Endometrial microvascular endothelial cells (primary cell): ENCODE measurements around the gene ETV5. TPM values are rescaled to one million over a fixed set of nuclear protein-coding genes. Genes with fewer than 3 reads are reported as not detected.

ENCODE experiments used
- in situ Hi-C: cut with HindIII; loops from 2 replicates; pipeline ENCODE4 v1.10.0; 2017; ENCODE audit warnings: low sequenced_read_pairs, low pct_unique_long_range_greater_than_20kb; ENCODE audit errors: inconsistent ontology term
- total RNA-seq: library from RNA; depleted of rRNA; stranded (reverse); fragments of >200 nt; gene quantifications from one replicate; pipeline ENCODE4 v1.2.3, GENCODE V29; 2015; ENCODE audit errors: inconsistent ontology term

Gene ETV5
- total RNA-seq, 1 donor from 2014 or later: 61.8 TPM

- in situ Hi-C loops: no loop called here
Observed at GRCh38 chr3:186099178-186099577, 9.7 kb downstream of the ETV5 start.

DNA sequence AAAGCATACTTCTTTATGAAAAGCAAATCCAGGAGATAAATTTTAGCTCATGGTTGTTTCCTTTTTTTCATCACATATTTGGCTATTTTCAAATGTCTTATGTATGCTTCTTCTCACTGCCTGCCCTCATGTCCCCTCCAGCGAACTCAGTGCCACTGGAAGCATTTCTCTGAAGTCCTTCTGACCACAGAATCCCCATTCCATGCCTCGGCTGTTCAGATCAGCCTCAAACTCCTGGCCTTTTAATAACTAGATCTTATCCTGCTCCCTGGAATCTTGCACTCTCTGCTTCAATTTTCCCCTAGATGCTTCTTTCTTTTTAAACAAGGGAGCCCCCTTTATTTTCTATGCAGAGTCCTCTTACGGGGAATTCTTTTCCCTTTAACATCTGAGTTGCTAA is 10.1 kb downstream of the ETV5 start:
- in situ Hi-C loops: no loop called here

GRCh38 chr3:186097663-186098451 is 11.0 kb downstream of the ETV5 start:
- in situ Hi-C loops: no loop called here

DNA sequence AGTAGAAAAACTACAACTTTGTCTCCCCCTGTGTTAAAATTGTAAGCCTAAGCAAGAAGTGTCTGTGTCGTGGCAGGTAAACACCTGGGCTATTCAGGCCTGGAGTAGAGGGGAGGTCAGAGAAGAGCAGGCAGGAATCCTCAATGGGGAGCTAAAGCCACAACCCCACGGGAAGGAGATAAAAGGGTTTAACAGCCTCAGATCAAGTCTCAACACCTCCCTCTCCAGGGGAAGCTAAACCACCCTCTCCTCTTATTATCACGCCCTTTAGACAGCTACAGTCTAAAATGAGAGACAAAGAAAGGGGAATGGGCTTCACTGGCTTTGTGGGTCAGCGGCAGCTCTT is 11.6 kb downstream of the ETV5 start:
- in situ Hi-C loops: no loop called here

- in situ Hi-C loops: no loop called here
Observed at GRCh38 chr3:186096290-186096689, 12.6 kb downstream of the ETV5 start.

DNA sequence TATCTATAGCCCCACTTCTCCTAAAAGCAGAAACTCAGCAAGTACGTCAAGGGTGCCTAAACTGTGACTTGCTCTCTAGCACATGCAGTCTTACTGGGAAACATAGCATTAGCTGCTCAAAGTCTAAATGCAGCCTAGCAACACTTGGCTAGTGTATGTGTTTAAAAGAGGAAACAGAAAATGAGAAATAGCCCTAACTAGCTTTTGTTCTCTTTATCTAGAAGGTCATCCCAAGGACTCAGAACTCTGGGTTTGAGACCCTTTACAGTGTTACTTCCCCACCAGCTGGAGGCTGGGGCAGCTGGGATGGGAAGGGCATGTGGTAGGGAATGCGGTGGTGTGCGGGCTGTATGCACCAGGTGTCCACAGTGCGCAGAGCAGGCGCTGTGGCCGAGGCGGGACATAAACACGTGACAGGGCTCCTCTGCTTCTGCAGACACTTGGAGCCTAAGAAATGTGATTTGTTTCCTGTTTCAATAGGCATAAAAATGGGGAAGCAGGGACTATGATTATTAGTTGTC is 13.3 kb downstream of the ETV5 start:
- in situ Hi-C loops: no loop called here

DNA sequence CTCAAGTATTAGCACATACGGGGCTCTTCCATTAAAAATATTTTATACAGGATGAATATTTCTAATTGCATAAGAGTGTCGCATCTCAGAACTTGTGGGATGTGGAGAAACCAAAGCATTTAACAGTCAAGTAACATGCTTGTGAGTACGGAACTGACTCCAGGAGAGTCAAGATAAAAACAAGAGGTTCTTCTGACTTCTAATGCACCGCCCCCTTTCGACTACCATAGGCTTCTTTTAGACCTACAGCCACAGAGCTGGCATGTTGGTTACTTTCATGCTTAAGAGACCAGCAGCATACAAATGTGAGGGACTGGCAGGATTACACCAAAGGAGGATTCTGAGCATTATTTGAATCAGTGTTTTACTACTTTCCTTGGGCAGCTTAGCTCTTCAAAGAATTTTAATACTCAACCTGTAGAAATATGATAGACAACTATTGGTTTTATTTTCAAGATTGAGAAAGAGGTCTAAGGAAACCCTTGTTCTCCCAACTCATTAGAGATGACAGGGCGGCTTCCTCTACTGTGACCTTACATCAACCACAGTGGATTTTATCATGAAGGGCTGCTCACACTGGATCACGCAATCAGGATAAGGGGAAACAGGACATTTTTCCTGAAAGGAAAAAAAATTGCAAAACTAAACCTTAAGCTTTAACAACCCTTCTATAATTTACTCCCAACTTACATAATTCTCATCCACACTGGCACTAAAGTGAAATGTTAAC is 14.0 kb downstream of the ETV5 start:
- in situ Hi-C loops: no loop called here

DNA sequence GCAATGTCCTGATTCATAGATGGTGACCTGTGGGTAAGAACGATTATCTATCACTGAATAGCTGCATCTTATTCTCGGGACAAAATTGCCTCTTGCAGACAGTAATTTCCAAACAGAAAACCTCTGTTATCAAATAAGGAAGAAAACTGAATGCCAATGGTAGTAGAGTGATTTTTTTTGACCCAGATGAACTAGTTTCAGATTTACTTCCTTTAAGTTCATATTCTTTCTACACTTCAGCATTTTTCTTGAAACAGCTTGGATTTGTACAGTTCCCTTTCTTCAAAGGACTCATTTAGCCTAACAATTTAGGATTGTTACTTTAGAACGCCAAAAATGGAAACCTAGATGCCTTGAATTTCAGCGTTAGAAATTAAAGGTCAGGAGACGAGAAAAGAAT is 14.6 kb downstream of the ETV5 start:
- in situ Hi-C loops: no loop called here

- in situ Hi-C loops: no loop called here
Observed at GRCh38 chr3:186093271-186093900, 15.5 kb downstream of the ETV5 start.

DNA sequence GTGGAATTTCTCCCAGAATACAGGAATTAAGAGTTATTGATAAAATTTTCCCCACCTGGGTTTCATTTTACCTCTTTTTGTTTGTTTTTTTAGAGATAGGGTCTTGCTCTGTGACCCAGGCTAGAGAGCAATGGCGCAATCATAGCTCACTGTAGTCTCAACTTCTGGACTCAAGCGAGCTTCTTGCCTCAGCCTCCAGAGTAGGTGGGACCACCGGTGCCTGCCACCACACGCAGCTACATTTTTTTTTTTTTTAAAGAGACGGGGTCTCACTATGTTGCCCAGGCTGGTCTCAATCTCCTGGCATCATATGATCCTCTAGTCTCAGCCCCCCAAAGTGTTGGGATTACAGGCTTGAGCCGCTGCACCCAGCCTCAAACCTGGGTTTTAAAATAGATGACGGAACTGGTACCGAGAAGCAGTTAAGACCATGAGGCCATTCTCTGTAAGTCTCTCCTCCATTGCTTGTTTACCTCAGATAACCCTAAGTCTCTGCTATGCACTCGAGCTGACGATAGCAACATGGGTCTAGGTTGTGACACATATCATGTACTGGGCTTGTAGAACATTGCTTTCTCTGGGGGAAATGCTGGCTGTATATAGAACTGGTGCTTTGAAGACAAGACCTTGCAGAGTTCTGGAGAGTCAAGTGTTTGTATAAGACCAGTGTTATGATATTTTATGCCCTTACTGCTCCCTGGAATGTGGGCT is 16.4 kb downstream of the ETV5 start:
- in situ Hi-C loops: no loop called here

GRCh38 chr3:186090901-186091300 is 18.0 kb downstream of the ETV5 start:
- in situ Hi-C loops: no loop called here

- in situ Hi-C loops: no loop called here
Observed at GRCh38 chr3:186088335-186088734, 20.6 kb downstream of the ETV5 start.

DNA sequence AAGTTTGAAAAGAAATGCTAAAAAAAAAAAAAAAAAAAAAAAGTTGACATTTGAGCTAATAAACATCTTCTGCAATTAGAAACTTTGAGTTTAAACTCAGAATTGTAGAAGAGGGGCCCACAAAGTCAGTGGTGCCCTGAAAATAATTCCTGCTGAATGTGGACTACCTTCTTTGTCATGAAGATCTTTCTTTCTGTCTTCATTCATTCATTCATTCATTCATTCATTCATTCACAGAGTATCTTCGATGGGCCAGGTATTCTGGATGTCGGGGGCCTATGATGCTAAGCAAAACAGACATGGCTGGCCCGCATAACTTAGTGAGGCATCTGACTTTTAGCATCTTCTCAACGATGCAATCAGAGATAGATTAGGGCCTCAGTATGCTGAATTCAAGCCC is 24.6 kb downstream of the ETV5 start:
- in situ Hi-C loops: no loop called here

DNA sequence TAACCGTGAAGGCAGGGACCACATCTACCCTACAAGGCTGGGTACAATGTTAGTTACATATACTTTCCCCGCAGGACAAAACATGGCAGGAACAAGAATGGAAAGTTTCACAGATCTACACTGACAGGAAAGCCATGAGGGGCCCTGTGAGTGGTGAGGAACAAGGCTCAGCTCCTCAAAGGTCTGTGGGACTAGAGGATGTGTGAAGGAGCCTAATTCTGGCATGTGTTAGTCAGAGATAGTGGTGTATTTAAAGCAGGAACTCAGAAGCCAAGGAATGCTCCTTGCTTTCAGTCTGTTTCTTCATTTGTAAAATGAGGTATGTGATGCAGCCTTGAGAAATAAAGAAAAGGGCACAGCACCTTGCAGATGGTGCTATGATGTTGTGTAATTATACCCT is 25.1 kb downstream of the ETV5 start:
- in situ Hi-C loops: no loop called here

- in situ Hi-C loops: no loop called here
Observed at GRCh38 chr3:186082150-186082549, 26.7 kb downstream of the ETV5 start.

- in situ Hi-C loops: no loop called here
Observed at GRCh38 chr3:186081678-186082077, 27.2 kb downstream of the ETV5 start.

- in situ Hi-C loops: no loop called here
Observed at GRCh38 chr3:186080849-186081438, 27.9 kb downstream of the ETV5 start.

- in situ Hi-C loops: no loop called here
Observed at GRCh38 chr3:186079925-186080324, 29.0 kb downstream of the ETV5 start.

DNA sequence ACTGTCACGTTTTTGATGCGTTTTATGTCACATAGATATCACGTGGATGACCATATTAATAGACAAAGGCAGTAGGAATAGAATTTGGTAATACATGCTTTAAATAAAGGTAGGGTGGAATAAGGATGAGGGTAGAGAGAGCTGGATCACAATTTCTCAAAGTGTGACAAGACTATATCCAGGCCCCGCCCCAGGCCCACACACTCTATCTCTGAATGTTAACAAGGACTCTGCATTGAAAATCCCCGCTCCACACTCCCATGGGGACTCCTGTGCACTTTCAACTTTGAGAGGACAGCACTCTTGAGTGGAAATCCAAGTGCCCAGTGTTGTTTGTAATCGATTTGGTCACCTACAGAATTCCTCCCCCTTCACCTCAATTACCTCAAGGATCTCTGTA is 31.4 kb downstream of the ETV5 start:
- in situ Hi-C loops: no loop called here
